Measurements from ENCODE around the gene TRIM47.

Gene TRIM47

GRCh38 chr17:75845058-75845711, 33.2 kb downstream of the TRIM47 start:
- peak; percentile 1 for DNase-seq

- no peak for DNase-seq
Measured at GRCh38 chr17:75844530-75845057, 33.8 kb downstream of the TRIM47 start.

- no peak for DNase-seq
Measured at GRCh38 chr17:75843577-75844529, 34.5 kb downstream of the TRIM47 start, which contains the start of gene UNC13D. TSS of gene UNC13D (minus strand) at chr17:75844404. CDS start at chr17:75844337, 67 bp downstream.

- DNase-seq: no peak
Measured at GRCh38 chr17:75842963-75843576, 35.3 kb downstream of the TRIM47 start.

GRCh38 chr17:75842411-75842810, 36.0 kb downstream of the TRIM47 start:
- no peak for DNase-seq

- DNase-seq: no peak
Measured at GRCh38 chr17:75840799-75841164, 37.6 kb downstream of the TRIM47 start.

GRCh38 chr17:75839942-75840798, 38.2 kb downstream of the TRIM47 start:
- no peak for DNase-seq

- DNase-seq: no peak
Measured at GRCh38 chr17:75838410-75838809, 40.0 kb downstream of the TRIM47 start.

GRCh38 chr17:75837899-75838298, 40.5 kb downstream of the TRIM47 start:
- DNase-seq: no peak

GRCh38 chr17:75836605-75837004, 41.8 kb downstream of the TRIM47 start:
- DNase-seq: no peak

- DNase-seq: no peak
Measured at GRCh38 chr17:75835654-75835987, 42.8 kb downstream of the TRIM47 start.

GRCh38 chr17:75834928-75835653, 43.3 kb downstream of the TRIM47 start:
- peak; percentile 8 for DNase-seq

GRCh38 chr17:75834279-75834920, 44.0 kb downstream of the TRIM47 start:
- DNase-seq: no peak

- DNase-seq: no peak
Measured at GRCh38 chr17:75832652-75833400, 45.6 kb downstream of the TRIM47 start.

- no peak for DNase-seq
Measured at GRCh38 chr17:75832164-75832651, 46.2 kb downstream of the TRIM47 start.

GRCh38 chr17:75831032-75831571, 47.3 kb downstream of the TRIM47 start:
- DNase-seq: no peak

GRCh38 chr17:75830164-75831031, 48.0 kb downstream of the TRIM47 start:
- no peak for DNase-seq

- no peak for DNase-seq
Measured at GRCh38 chr17:75829747-75830146, 48.6 kb downstream of the TRIM47 start.

GRCh38 chr17:75828741-75829140, 49.6 kb downstream of the TRIM47 start:
- DNase-seq: no peak
